K562 (cell line): ENCODE measurements around the gene KDM2B. TPM values are rescaled to one million over a fixed set of nuclear protein-coding genes. Genes with fewer than 3 reads are reported as not detected.

ENCODE experiments used
- CBFA2T3 ChIP-seq: fragments of 450-650 bp; IDR thresholded peaks from 2 replicates; pipeline ENCODE4 v1.6.1; 2017
- L3MBTL2 ChIP-seq: fragments of 450-650 bp; IDR thresholded peaks from 2 replicates; pipeline ENCODE4 v1.6.1; 2016; ENCODE audit warnings: mild to moderate bottlenecking, moderate library complexity
- LEF1 ChIP-seq: fragments of 450-650 bp; IDR thresholded peaks from 2 replicates; pipeline ENCODE4 v1.6.1; 2016; ENCODE audit warnings: mild to moderate bottlenecking
- NCOA1 ChIP-seq: fragments of 450-650 bp; IDR thresholded peaks from 2 replicates; pipeline ENCODE4 v1.6.1; 2016; ENCODE audit warnings: low read depth
- NR2C1 ChIP-seq, 2 experiments: fragments of 450-650 bp; IDR thresholded peaks; 2 replicates each; pipeline ENCODE4 v1.6.1; 2017; ENCODE audit warnings: mild to moderate bottlenecking in 2 of 2, antibody characterized with exemption in 1 of 2, inconsistent platforms in 1 of 2, missing compliant biosample characterization in 1 of 2, missing genetic modification characterization in 1 of 2
- SIN3A ChIP-seq, 2 experiments: fragments of 150-350 bp in 1 of 2; IDR thresholded peaks; 2 replicates each; pipeline ENCODE4 v1.6.1; 2011 to 2016; ENCODE audit warnings: borderline replicate concordance in 2 of 2, low read depth in 2 of 2, low read length in 2 of 2, mild to moderate bottlenecking in 2 of 2, moderate library complexity in 2 of 2; ENCODE audit not compliant: control insufficient read depth in 1 of 2
- THRAP3 ChIP-seq: fragments of 450-650 bp; IDR thresholded peaks from 2 replicates; pipeline ENCODE4 v1.6.1; 2016; ENCODE audit warnings: mild to moderate bottlenecking, inconsistent platforms, borderline replicate concordance
- ZC3H8 ChIP-seq: fragments of 450-650 bp; IDR thresholded peaks from 2 replicates; pipeline ENCODE4 v1.6.1; 2017
- ZEB2 ChIP-seq: fragments of 450-650 bp; IDR thresholded peaks from 2 replicates; pipeline ENCODE4 v1.6.1; 2016
- ZFP1 ChIP-seq: fragments of 450-650 bp; formaldehyde crosslinking; IDR thresholded peaks from 2 replicates; pipeline ENCODE4 v1.4.0; 2020; ENCODE audit warnings: mild to moderate bottlenecking, mixed read lengths
- ZNF263 ChIP-seq: sonication (generic); formaldehyde crosslinking; IDR thresholded peaks from 2 replicates; pipeline ENCODE4 v1.8.0; 2022; ENCODE audit warnings: mild to moderate bottlenecking, missing genetic modification reagents, borderline replicate concordance
- ZNF57 ChIP-seq: fragments of 450-650 bp; formaldehyde crosslinking; IDR thresholded peaks from 2 replicates; pipeline ENCODE4 v1.4.0; 2020; ENCODE audit warnings: mild to moderate bottlenecking, moderate library complexity
- polyA plus RNA-seq, 8 experiments: library from polyadenylated mRNA; depleted of rRNA in 4 of 8; stranded (reverse) in 5 of 8; unstranded in 3 of 8; fragments of >200 nt; fragmentation: Nextera tagmentation in 2 of 8; fragmentation: Illumina TruSeq in 1 of 8; extraction: Ambion mirVana in 2 of 8; extraction: Trizol in 1 of 8; gene quantifications; 2 replicates each; pipeline versions ENCODE4 v1.2.1 to v1.2.3, GENCODE V29; 2011 to 2014; ENCODE audit warnings: inconsistent platforms in 1 of 8, missing spikeins in 1 of 8
- total RNA-seq, 7 experiments: library from RNA; depleted of rRNA in 6 of 7; stranded (reverse); fragments of >200 nt in 6 of 7; fragmentation: Illumina TruSeq in 2 of 7; extraction: Trizol in 2 of 7; gene quantifications; 2 replicates each; pipeline versions ENCODE4 v1.2.1 to v1.2.3, GENCODE V29; 2011 to 2021; ENCODE audit warnings: low replicate concordance in 1 of 7
- TF ChIP-seq, protein P1 (sequence below): fragments of 450-650 bp; formaldehyde crosslinking; conservative IDR thresholded peaks from 2 replicates; pipeline ENCODE4 v1.4.0; 2022; ENCODE audit warnings: mild to moderate bottlenecking, missing genetic modification characterization
- TF ChIP-seq, protein P2 (sequence below): fragments of 450-650 bp; IDR thresholded peaks from 2 replicates; pipeline ENCODE4 v1.6.1; 2016; ENCODE audit warnings: mild to moderate bottlenecking
- TF ChIP-seq, protein P3 (sequence below): sonication (generic); formaldehyde crosslinking; IDR thresholded peaks from 2 replicates; pipeline ENCODE4 v1.8.0; 2022; ENCODE audit warnings: mild to moderate bottlenecking, missing genetic modification reagents, borderline replicate concordance
- TF ChIP-seq, protein P4 (sequence below): fragments of 250-450 bp; sonication (Bioruptor Pico); IDR thresholded peaks from 2 replicates; pipeline ENCODE4 v1.5.1; 2021; ENCODE audit warnings: mild to moderate bottlenecking
- TF ChIP-seq, protein P5 (sequence below): sonication (generic); formaldehyde crosslinking; IDR thresholded peaks from 2 replicates; pipeline ENCODE4 v1.8.1; 2023; ENCODE audit warnings: mild to moderate bottlenecking, missing genetic modification reagents
- TF ChIP-seq, protein P6 (sequence below): sonication (generic); IDR thresholded peaks from 2 replicates; pipeline ENCODE4 v1.6.1; 2016

The KDM2B gene
- total and polyA plus RNA-seq, 9 of the 15 experiments (the other 6 are each of a cell fraction or from before 2014, with no cell fraction given), result 7.4 to 50.5 (median 22.5) TPM

DNA sequence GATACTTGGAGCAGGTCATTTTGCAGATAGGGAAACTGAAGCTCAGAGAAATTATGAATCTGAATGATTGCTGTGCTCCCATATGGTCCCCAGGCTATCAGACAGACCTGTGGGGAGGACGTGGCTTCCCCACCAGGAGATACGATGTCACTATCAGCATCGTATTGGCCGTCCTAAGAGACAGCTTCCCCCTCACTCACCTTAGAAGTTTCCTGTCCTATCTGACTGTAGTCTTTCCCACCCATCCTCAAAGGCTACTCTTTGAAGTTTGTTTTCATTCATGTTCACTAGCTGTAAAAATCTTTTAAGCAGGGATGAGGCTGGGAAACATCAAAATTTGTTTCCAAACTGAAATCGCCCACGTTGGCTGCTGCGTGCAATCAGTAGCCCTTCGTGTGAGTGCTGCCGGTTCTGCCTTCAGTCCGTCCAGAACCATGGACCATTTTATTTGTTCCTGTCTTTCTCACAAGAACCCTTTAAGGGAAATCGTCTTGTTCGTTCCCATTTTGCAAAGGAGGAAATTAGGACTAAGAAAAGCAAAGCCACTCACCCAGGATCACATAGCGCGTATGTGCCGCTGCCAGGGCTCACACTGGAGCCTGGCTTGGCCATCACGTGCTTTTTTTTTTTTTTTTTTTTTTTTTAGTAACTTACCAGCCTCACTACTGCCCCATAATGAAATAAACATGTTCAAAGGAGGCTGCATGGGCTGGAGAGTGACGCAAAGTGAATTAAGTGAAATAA lies 1.0 kb upstream of the KDM2B start (continued):
- peak; percentile 83; the same call in 1 of the 2 replicates for TF ChIP-seq ZNF263 (CRISPR knock-in tag)
- TF ChIP-seq L3MBTL2, result peak; percentile 25; the same call in 1 of the 2 replicates
- no peak for TF ChIP-seq ZC3H8
- TF ChIP-seq, protein P1, sequence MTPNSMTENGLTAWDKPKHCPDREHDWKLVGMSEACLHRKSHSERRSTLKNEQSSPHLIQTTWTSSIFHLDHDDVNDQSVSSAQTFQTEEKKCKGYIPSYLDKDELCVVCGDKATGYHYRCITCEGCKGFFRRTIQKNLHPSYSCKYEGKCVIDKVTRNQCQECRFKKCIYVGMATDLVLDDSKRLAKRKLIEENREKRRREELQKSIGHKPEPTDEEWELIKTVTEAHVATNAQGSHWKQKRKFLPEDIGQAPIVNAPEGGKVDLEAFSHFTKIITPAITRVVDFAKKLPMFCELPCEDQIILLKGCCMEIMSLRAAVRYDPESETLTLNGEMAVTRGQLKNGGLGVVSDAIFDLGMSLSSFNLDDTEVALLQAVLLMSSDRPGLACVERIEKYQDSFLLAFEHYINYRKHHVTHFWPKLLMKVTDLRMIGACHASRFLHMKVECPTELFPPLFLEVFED (CRISPR knock-in tag), result no peak
- TF ChIP-seq, protein P2, sequence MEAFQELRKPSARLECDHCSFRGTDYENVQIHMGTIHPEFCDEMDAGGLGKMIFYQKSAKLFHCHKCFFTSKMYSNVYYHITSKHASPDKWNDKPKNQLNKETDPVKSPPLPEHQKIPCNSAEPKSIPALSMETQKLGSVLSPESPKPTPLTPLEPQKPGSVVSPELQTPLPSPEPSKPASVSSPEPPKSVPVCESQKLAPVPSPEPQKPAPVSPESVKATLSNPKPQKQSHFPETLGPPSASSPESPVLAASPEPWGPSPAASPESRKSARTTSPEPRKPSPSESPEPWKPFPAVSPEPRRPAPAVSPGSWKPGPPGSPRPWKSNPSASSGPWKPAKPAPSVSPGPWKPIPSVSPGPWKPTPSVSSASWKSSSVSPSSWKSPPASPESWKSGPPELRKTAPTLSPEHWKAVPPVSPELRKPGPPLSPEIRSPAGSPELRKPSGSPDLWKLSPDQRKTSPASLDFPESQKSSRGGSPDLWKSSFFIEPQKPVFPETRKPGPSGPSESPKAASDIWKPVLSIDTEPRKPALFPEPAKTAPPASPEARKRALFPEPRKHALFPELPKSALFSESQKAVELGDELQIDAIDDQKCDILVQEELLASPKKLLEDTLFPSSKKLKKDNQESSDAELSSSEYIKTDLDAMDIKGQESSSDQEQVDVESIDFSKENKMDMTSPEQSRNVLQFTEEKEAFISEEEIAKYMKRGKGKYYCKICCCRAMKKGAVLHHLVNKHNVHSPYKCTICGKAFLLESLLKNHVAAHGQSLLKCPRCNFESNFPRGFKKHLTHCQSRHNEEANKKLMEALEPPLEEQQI, result no peak
- TF ChIP-seq NCOA1, result no peak
- TF ChIP-seq, protein P3, sequence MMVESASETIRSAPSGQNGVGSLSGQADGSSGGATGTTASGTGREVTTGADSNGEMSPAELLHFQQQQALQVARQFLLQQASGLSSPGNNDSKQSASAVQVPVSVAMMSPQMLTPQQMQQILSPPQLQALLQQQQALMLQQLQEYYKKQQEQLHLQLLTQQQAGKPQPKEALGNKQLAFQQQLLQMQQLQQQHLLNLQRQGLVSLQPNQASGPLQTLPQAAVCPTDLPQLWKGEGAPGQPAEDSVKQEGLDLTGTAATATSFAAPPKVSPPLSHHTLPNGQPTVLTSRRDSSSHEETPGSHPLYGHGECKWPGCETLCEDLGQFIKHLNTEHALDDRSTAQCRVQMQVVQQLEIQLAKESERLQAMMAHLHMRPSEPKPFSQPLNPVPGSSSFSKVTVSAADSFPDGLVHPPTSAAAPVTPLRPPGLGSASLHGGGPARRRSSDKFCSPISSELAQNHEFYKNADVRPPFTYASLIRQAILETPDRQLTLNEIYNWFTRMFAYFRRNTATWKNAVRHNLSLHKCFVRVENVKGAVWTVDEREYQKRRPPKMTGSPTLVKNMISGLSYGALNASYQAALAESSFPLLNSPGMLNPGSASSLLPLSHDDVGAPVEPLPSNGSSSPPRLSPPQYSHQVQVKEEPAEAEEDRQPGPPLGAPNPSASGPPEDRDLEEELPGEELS, result no peak
- TF ChIP-seq ZEB2, result 0 out of 2 replicates have a peak, but pooled peaks have one; percentile 5
- TF ChIP-seq, protein P4, sequence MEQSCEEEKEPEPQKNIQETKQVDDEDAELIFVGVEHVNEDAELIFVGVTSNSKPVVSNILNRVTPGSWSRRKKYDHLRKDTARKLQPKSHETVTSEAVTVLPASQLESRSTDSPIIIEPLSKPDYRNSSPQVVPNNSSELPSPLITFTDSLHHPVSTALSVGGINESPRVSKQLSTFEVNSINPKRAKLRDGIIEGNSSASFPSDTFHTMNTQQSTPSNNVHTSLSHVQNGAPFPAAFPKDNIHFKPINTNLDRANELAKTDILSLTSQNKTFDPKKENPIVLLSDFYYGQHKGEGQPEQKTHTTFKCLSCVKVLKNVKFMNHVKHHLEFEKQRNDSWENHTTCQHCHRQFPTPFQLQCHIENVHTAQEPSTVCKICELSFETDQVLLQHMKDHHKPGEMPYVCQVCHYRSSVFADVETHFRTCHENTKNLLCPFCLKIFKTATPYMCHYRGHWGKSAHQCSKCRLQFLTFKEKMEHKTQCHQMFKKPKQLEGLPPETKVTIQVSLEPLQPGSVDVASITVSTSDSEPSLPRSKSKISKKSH (CRISPR knock-in tag), result no peak
- TF ChIP-seq ZFP1, result no peak
- TF ChIP-seq ZNF57 (CRISPR knock-in tag), result no peak
- no peak for TF ChIP-seq NR2C1 (IDR thresholded peaks at IDR 0.05)
- TF ChIP-seq NR2C1 (tag; IDR thresholded peaks at IDR 0.05), result no peak
- TF ChIP-seq, protein P5, sequence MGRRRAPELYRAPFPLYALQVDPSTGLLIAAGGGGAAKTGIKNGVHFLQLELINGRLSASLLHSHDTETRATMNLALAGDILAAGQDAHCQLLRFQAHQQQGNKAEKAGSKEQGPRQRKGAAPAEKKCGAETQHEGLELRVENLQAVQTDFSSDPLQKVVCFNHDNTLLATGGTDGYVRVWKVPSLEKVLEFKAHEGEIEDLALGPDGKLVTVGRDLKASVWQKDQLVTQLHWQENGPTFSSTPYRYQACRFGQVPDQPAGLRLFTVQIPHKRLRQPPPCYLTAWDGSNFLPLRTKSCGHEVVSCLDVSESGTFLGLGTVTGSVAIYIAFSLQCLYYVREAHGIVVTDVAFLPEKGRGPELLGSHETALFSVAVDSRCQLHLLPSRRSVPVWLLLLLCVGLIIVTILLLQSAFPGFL, result no peak
- peak; percentile 36; the same call in 1 of the 2 replicates for TF ChIP-seq CBFA2T3
- TF ChIP-seq, protein P6, sequence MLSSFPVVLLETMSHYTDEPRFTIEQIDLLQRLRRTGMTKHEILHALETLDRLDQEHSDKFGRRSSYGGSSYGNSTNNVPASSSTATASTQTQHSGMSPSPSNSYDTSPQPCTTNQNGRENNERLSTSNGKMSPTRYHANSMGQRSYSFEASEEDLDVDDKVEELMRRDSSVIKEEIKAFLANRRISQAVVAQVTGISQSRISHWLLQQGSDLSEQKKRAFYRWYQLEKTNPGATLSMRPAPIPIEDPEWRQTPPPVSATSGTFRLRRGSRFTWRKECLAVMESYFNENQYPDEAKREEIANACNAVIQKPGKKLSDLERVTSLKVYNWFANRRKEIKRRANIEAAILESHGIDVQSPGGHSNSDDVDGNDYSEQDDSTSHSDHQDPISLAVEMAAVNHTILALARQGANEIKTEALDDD, result no peak
- TF ChIP-seq THRAP3, result no peak
- no peak for TF ChIP-seq SIN3A (IDR thresholded peaks at IDR 0.05; ENCODE audit: borderline replicate concordance in 2 of 2, control insufficient read depth in 1 of 2, low read depth in 2 of 2, low read length in 2 of 2)
- TF ChIP-seq LEF1, result 0 out of 2 replicates have a peak, but pooled peaks have one; percentile 15
